Measurements from ENCODE around the gene HES2. TPM values are rescaled to one million over a fixed set of nuclear protein-coding genes. Genes with fewer than 3 reads are reported as not detected.

The HES2 gene
- total and polyA plus RNA-seq, 9 of the 15 experiments (the other 6 are each of a cell fraction or from before 2014, with no cell fraction given) = 0.05 to 0.18 (median 0.07) TPM; not detected in 4

- no peak for TF ChIP-seq SNAPC5 (CRISPR knock-in tag; IDR thresholded peaks at IDR 0.05)
- TF ChIP-seq REST (IDR thresholded peaks at IDR 0.05; ENCODE audit: borderline replicate concordance) = no peak
- TF ChIP-seq REST (CRISPR knock-in tag; IDR thresholded peaks at IDR 0.05; ENCODE audit: low read depth) = no peak
- TF ChIP-seq ZKSCAN1 (IDR thresholded peaks at IDR 0.05; ENCODE audit: low read depth, low read length) = no peak
Measured at GRCh38 chr1:6466751-6467150, 47.0 kb upstream of the HES2 start (continued).

All from K562 (cell line).